WTC11 (cell line): ENCODE results near the gene SLC1A4. TPM values are rescaled to one million over a fixed set of nuclear protein-coding genes. Genes with fewer than 3 reads are reported as not detected.

Experiments used
- ATAC-seq: fragments of 200-7000 bp; cut with Tn5 transposase; 2 replicates; pipeline ENCODE4 v1.10.0; 2021; ENCODE audit warnings: mild to moderate bottlenecking, moderate library complexity
- CTCF ChIA-PET: fragments of 300-600 bp; sonication (Branson Sonifier 250); formaldehyde crosslinking; loops from one replicate; lab custom pipeline; 2021; ENCODE audit warnings: antibody characterized with exemption; lab: Charles Lee
- POLR2A ChIA-PET: fragments of 350-600 bp; sonication (Branson Sonifier 250); formaldehyde crosslinking; loops from one replicate; lab custom pipeline; 2021; ENCODE audit warnings: antibody characterized with exemption; lab: Charles Lee
- DNase-seq: peaks from one replicate; pipeline ENCODE4 v3.0.0; 2021; ENCODE audit warnings: low spot score
- H3K27ac Mint-ChIP-seq: 2 replicates; pipeline ENCODE4 v1.8.0; 2021; ENCODE audit warnings: mixed read lengths
- H3K27me3 Mint-ChIP-seq: 2 replicates; pipeline ENCODE4 v1.8.0; 2021; ENCODE audit warnings: low read depth, mild to moderate bottlenecking, moderate library complexity, mixed read lengths
- H3K36me3 Mint-ChIP-seq: 2 replicates; pipeline ENCODE4 v1.8.0; 2021; ENCODE audit warnings: mixed read lengths
- H3K4me1 Mint-ChIP-seq: 2 replicates; pipeline ENCODE4 v1.8.0; 2022; ENCODE audit warnings: mixed read lengths
- H3K4me3 Mint-ChIP-seq: 2 replicates; pipeline ENCODE4 v1.8.0; 2021; ENCODE audit warnings: mild to moderate bottlenecking, moderate library complexity, mixed read lengths
- H3K9me3 Mint-ChIP-seq: 2 replicates; pipeline ENCODE4 v1.8.0; 2021; ENCODE audit warnings: mixed read lengths
- ATF3 ChIP-seq: sonication (generic); formaldehyde crosslinking; conservative IDR thresholded peaks from 2 replicates; pipeline ENCODE4 v1.8.1; 2022; ENCODE audit warnings: mild to moderate bottlenecking, missing genetic modification reagents
- ELF4 ChIP-seq: sonication (generic); formaldehyde crosslinking; IDR thresholded peaks from 2 replicates; pipeline ENCODE4 v1.8.1; 2022; ENCODE audit warnings: low read depth, mild to moderate bottlenecking, moderate library complexity, missing genetic modification reagents
- ERG ChIP-seq: fragments of 250-450 bp; sonication (Bioruptor Pico); IDR thresholded peaks from 2 replicates; pipeline ENCODE4 v1.8.0; 2021; ENCODE audit warnings: mild to moderate bottlenecking
- HMGA2 ChIP-seq: fragments of 250-450 bp; sonication (Bioruptor Pico); IDR thresholded peaks from 2 replicates; pipeline ENCODE4 v1.4.0; 2021; ENCODE audit warnings: mild to moderate bottlenecking, moderate library complexity
- IRF2 ChIP-seq: sonication (generic); formaldehyde crosslinking; IDR thresholded peaks from 2 replicates; pipeline ENCODE4 v1.8.0; 2022; ENCODE audit warnings: low read depth, missing genetic modification reagents, borderline replicate concordance
- JAZF1 ChIP-seq: fragments of 250-450 bp; sonication (Bioruptor Pico); IDR thresholded peaks from 2 replicates; pipeline ENCODE4 v1.9.0; 2021; ENCODE audit warnings: moderate library complexity, mild to moderate bottlenecking, inconsistent platforms
- JUN ChIP-seq: sonication (generic); formaldehyde crosslinking; IDR thresholded peaks from 2 replicates; pipeline ENCODE4 v1.8.0; 2023; ENCODE audit warnings: mild to moderate bottlenecking, missing genetic modification reagents
- MLX ChIP-seq: sonication (generic); formaldehyde crosslinking; IDR thresholded peaks from 2 replicates; pipeline ENCODE4 v1.8.1; 2023; ENCODE audit warnings: mild to moderate bottlenecking, missing genetic modification reagents, moderate library complexity
- MXD4 ChIP-seq: fragments of 250-450 bp; sonication (Bioruptor Pico); IDR thresholded peaks from 2 replicates; pipeline ENCODE4 v1.8.0; 2021; ENCODE audit warnings: mild to moderate bottlenecking, moderate library complexity, borderline replicate concordance
- MYBL2 ChIP-seq: sonication (generic); formaldehyde crosslinking; IDR thresholded peaks from 2 replicates; pipeline ENCODE4 v1.8.1; 2023; ENCODE audit warnings: mild to moderate bottlenecking, moderate library complexity, missing genetic modification reagents
- NFATC4 ChIP-seq: fragments of 250-450 bp; sonication (Bioruptor Pico); IDR thresholded peaks from 2 replicates; pipeline ENCODE4 v1.9.0; 2021; ENCODE audit warnings: mild to moderate bottlenecking
- NFE2L1 ChIP-seq: sonication (generic); formaldehyde crosslinking; IDR thresholded peaks from 2 replicates; pipeline ENCODE4 v1.8.1; 2023; ENCODE audit warnings: missing genetic modification reagents
- NFYB ChIP-seq: sonication (generic); formaldehyde crosslinking; conservative IDR thresholded peaks from 2 replicates; pipeline ENCODE4 v1.8.0; 2022; ENCODE audit warnings: low read depth, missing genetic modification reagents
- NR1H2 ChIP-seq: sonication (generic); formaldehyde crosslinking; IDR thresholded peaks from 2 replicates; pipeline ENCODE4 v1.9.0; 2021; ENCODE audit warnings: mild to moderate bottlenecking, moderate library complexity, missing genetic modification reagents
- PRDM15 ChIP-seq: sonication (generic); formaldehyde crosslinking; IDR thresholded peaks from 2 replicates; pipeline ENCODE4 v1.8.0; 2022; ENCODE audit warnings: missing genetic modification reagents
- PREB ChIP-seq: sonication (generic); formaldehyde crosslinking; IDR thresholded peaks from 2 replicates; pipeline ENCODE4 v1.8.1; 2022; ENCODE audit warnings: mild to moderate bottlenecking, missing genetic modification reagents, moderate library complexity, borderline replicate concordance
- SMAD3 ChIP-seq: sonication (generic); formaldehyde crosslinking; IDR thresholded peaks from 2 replicates; pipeline ENCODE4 v1.8.0; 2022; ENCODE audit warnings: missing genetic modification reagents, mild to moderate bottlenecking, borderline replicate concordance
- SMAD4 ChIP-seq: sonication (generic); formaldehyde crosslinking; IDR thresholded peaks from 2 replicates; pipeline ENCODE4 v1.8.0; 2022; ENCODE audit warnings: mild to moderate bottlenecking, missing genetic modification reagents
- SP1 ChIP-seq: sonication (generic); formaldehyde crosslinking; conservative IDR thresholded peaks from 2 replicates; pipeline ENCODE4 v1.8.1; 2022; ENCODE audit warnings: missing genetic modification reagents
- TP53 ChIP-seq: sonication (generic); formaldehyde crosslinking; IDR thresholded peaks from 2 replicates; pipeline ENCODE4 v1.8.1; 2023; ENCODE audit warnings: mild to moderate bottlenecking, missing genetic modification reagents
- ZNF396 ChIP-seq: fragments of 250-450 bp; sonication (Bioruptor Pico); IDR thresholded peaks from 2 replicates; pipeline ENCODE4 v1.8.0; 2021; ENCODE audit warnings: mild to moderate bottlenecking, moderate library complexity, borderline replicate concordance
- ZNF416 ChIP-seq: fragments of 250-450 bp; sonication (Bioruptor Pico); IDR thresholded peaks from 2 replicates; pipeline ENCODE4 v1.9.0; 2021; ENCODE audit warnings: mild to moderate bottlenecking, inconsistent platforms
- ZNF671 ChIP-seq: fragments of 250-450 bp; sonication (Bioruptor Pico); IDR thresholded peaks from 2 replicates; pipeline ENCODE4 v1.8.0; 2021; ENCODE audit warnings: mild to moderate bottlenecking
- total RNA-seq: library from RNA; stranded (reverse); gene quantifications from 3 replicates; pipeline ENCODE4 v1.2.3, GENCODE V29; 2021
- TF ChIP-seq, protein P1 (sequence below): fragments of 250-450 bp; sonication (Bioruptor Pico); IDR thresholded peaks from 2 replicates; pipeline ENCODE4 v1.9.0; 2021; ENCODE audit warnings: moderate library complexity, mild to moderate bottlenecking, inconsistent platforms, borderline replicate concordance
- TF ChIP-seq, protein P2 (sequence below): sonication (generic); formaldehyde crosslinking; IDR thresholded peaks from 2 replicates; pipeline ENCODE4 v1.8.1; 2022; ENCODE audit warnings: low read depth, mild to moderate bottlenecking, moderate library complexity, missing genetic modification reagents, borderline replicate concordance
- TF ChIP-seq, protein P3 (sequence below): sonication (generic); formaldehyde crosslinking; IDR thresholded peaks from 2 replicates; pipeline ENCODE4 v1.8.1; 2023; ENCODE audit warnings: mild to moderate bottlenecking, moderate library complexity, missing genetic modification reagents

Gene SLC1A4
- total RNA-seq, 1 experiment from 2014 or later, result 1.6 TPM

DNA sequence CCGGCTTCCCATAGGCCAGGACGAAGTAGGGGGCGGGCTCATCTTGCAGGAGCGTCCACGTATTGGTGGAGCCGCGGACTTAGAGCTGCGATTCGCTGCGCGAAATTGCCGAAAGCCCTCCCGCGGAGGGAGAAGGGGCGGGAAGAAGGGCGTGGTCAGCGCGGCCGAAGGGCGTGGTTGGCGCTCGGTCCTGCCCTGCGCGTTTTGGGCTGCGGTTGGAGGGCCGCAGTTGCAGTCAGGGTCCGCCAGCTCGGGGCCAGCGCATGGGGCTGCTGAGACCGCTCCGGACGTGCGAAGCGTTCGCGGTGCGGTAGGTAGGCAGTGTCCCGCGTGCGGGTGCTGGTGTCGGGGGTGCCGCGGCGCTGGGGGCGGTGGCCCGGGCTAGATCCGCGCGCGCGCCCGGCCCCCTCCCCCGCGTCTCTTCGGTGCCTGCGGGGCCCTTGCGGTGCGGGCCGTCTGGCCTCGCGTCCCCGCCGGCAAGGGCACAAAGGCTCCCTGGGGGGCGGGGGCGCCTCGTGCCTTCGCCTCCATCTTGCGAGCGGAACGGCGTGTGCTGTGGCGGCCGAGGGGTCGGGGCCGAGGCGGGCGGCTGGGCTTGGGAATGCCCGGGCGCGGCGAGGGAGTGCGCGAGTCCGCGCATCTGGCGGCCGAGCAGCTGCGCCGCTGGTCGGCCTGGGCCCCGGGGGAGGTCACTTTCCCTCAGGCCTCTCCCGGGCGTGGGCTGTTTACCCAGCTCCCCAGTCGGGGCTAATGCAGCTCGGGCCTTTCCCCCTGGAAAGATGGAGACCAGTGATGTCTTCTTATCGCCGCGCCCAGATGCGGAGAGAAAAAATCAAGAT, 67.2 kb downstream of the SLC1A4 start, which contains the start of gene CEP68:
Gene CEP68 (plus strand): TSS at position 202 of the 839 bp plus-strand sequence. CDS start 13,029 bp downstream, outside the sequence.
- ChIA-PET CTCF (interaction anchor here (0.5 to 2.7 kb wide), 17 partner anchors 8 to 915 kb away, joined by 3 to 28 read pairs (median 5); partner anchors contain the start of genes ACTR2 and RAB1A), POLR2A (interaction anchor here (0.6 to 1.7 kb wide), 14 partner anchors 8 to 155 kb away, joined by 3 to 12 read pairs (median 4); partner anchors contain the start of genes RAB1A and SLC1A4)
- Mint-ChIP-seq H3K27ac (peak within 1 kb of the TSS; percentile 83), H3K27me3 (no peaks in the 10 kb centered on the region; the same call in 1 of the 2 replicates), H3K4me1 (peaks cover 33% of the 10 kb centered on the region), H3K9me3 (peaks cover 8% of the 10 kb centered on the region), H3K4me3 (peak within 1 kb of the TSS; percentile 94), H3K36me3 (peaks cover 7% of the 10 kb centered on the region)
- peak; percentile 96 for ATAC-seq
- peak; percentile 97 for DNase-seq
- TF ChIP-seq ELF4, result peak; percentile 91; the same call in 1 of the 2 replicates
- peak; percentile 78 for TF ChIP-seq NFE2L1 (CRISPR knock-in tag)
- no peak for TF ChIP-seq ATF3 (CRISPR knock-in tag)
- TF ChIP-seq MLX (CRISPR knock-in tag), result peak; percentile 85; the same call in 1 of the 2 replicates
- no peak for TF ChIP-seq PRDM15 (CRISPR knock-in tag)
- TF ChIP-seq NR1H2, result no peak
- TF ChIP-seq TP53 (CRISPR knock-in tag), result peak; percentile 64; the same call in 1 of the 2 replicates
- TF ChIP-seq SMAD4, result no peak
- peak; percentile 55; the same call in 1 of the 2 replicates for TF ChIP-seq ZNF416 (CRISPR knock-in tag)
- TF ChIP-seq ZNF671 (CRISPR knock-in tag), result peak; percentile 53; the same call in 1 of the 2 replicates
- TF ChIP-seq ERG (CRISPR knock-in tag), result peak; percentile 51; the same call in 1 of the 2 replicates
- no peak for TF ChIP-seq MXD4
- peak; percentile 87 for TF ChIP-seq NFYB
- TF ChIP-seq, protein P1, sequence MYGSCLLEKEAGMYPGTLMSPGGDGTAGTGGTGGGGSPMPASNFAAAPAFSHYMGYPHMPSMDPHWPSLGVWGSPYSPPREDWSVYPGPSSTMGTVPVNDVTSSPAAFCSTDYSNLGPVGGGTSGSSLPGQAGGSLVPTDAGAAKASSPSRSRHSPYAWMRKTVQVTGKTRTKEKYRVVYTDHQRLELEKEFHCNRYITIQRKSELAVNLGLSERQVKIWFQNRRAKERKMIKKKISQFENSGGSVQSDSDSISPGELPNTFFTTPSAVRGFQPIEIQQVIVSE (CRISPR knock-in tag), result no peak
- TF ChIP-seq SP1 (CRISPR knock-in tag), result peak; percentile 98
- TF ChIP-seq JUN (CRISPR knock-in tag), result peak; percentile 89; the same call in 1 of the 2 replicates
- TF ChIP-seq, protein P2, sequence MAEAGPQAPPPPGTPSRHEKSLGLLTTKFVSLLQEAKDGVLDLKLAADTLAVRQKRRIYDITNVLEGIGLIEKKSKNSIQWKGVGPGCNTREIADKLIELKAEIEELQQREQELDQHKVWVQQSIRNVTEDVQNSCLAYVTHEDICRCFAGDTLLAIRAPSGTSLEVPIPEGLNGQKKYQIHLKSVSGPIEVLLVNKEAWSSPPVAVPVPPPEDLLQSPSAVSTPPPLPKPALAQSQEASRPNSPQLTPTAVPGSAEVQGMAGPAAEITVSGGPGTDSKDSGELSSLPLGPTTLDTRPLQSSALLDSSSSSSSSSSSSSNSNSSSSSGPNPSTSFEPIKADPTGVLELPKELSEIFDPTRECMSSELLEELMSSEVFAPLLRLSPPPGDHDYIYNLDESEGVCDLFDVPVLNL (CRISPR knock-in tag), result no peak; the same call in 1 of the 2 replicates
- TF ChIP-seq NFATC4 (CRISPR knock-in tag), result 0 out of 2 replicates have a peak, but pooled peaks have one; percentile 10
- TF ChIP-seq PREB (CRISPR knock-in tag), result no peak
- TF ChIP-seq HMGA2 (CRISPR knock-in tag), result no peak
- TF ChIP-seq ZNF396 (CRISPR knock-in tag), result no peak
- TF ChIP-seq SMAD3 (CRISPR knock-in tag), result peak; percentile 75; the same call in 1 of the 2 replicates
- TF ChIP-seq MYBL2, result no peak
- TF ChIP-seq, protein P3, sequence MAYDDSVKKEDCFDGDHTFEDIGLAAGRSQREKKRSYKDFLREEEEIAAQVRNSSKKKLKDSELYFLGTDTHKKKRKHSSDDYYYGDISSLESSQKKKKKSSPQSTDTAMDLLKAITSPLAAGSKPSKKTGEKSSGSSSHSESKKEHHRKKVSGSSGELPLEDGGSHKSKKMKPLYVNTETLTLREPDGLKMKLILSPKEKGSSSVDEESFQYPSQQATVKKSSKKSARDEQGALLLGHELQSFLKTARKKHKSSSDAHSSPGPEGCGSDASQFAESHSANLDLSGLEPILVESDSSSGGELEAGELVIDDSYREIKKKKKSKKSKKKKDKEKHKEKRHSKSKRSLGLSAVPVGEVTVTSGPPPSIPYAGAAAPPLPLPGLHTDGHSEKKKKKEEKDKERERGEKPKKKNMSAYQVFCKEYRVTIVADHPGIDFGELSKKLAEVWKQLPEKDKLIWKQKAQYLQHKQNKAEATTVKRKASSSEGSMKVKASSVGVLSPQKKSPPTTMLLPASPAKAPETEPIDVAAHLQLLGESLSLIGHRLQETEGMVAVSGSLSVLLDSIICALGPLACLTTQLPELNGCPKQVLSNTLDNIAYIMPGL (CRISPR knock-in tag), result peak; percentile 88
- no peak for TF ChIP-seq JAZF1 (CRISPR knock-in tag)
- peak; percentile 65; the same call in 1 of the 2 replicates for TF ChIP-seq IRF2 (CRISPR knock-in tag)
